MCF 10A (cell line): ENCODE measurements around the gene SNAPIN. TPM values are rescaled to one million over a fixed set of nuclear protein-coding genes. Genes with fewer than 3 reads are reported as not detected.
A peak's percentile ranks its signal among the peaks of the same experiment; 100 is the strongest.

Experiments
- BruUV-seq: library from RNA; stranded (reverse); fragments of 400-500 nt; replicated peaks from 2 replicates; lab custom pipeline; 2021; lab: Mats Ljungman, UMichigan
- CTCF ChIA-PET: fragments of 300-600 bp; sonication (Branson Sonifier 250); formaldehyde crosslinking; extraction: SDS; loops from one replicate; lab custom pipeline; 2021; ENCODE audit warnings: antibody characterized with exemption, inconsistent platforms; lab: Yijun Ruan, JAX
- POLR2A ChIA-PET: fragments of 300-600, 350-650 bp; sonication (Branson Sonifier 250); formaldehyde crosslinking; extraction: SDS; loops from one replicate; lab custom pipeline; 2020; ENCODE audit warnings: antibody characterized with exemption, inconsistent platforms; lab: Yijun Ruan, JAX
- DNase-seq: peaks from one replicate; pipeline ENCODE4 v3.0.0-alpha.2; 2018; ENCODE audit not compliant: unreplicated experiment
- H3K27ac Mint-ChIP-seq: one replicate; pipeline ENCODE4 v1.8.0; 2022; ENCODE audit warnings: mild to moderate bottlenecking, low read depth, mixed read lengths; ENCODE audit not compliant: unreplicated experiment
- H3K27me3 Mint-ChIP-seq: one replicate; pipeline ENCODE4 v1.8.0; 2022; ENCODE audit warnings: mixed read lengths; ENCODE audit not compliant: insufficient read depth, unreplicated experiment
- H3K36me3 Mint-ChIP-seq: one replicate; pipeline ENCODE4 v1.8.0; 2022; ENCODE audit warnings: mild to moderate bottlenecking, moderate library complexity, mixed read lengths; ENCODE audit not compliant: insufficient read depth, unreplicated experiment
- H3K4me1 Mint-ChIP-seq: one replicate; pipeline ENCODE4 v1.8.0; 2022; ENCODE audit warnings: mixed read lengths; ENCODE audit not compliant: insufficient read depth, unreplicated experiment
- H3K4me3 Mint-ChIP-seq: one replicate; pipeline ENCODE4 v1.8.0; 2022; ENCODE audit warnings: mild to moderate bottlenecking, moderate library complexity, mixed read lengths; ENCODE audit not compliant: unreplicated experiment
- H3K9me3 Mint-ChIP-seq: one replicate; pipeline ENCODE4 v1.8.0; 2022; ENCODE audit warnings: mixed read lengths; ENCODE audit not compliant: unreplicated experiment
- intact Hi-C: fragments of 100-400 bp; cut with micrococcal nuclease; formaldehyde crosslinking; loops from 2 replicates; pipeline ENCODE4 v1.14.1; 2022
- total RNA-seq: library from RNA; stranded (reverse); gene quantifications from 2 replicates; pipeline ENCODE4 v1.2.3, GENCODE V29; 2022
- TF ChIP-seq, protein P1 (sequence below): fragments of 200-600 bp; IDR thresholded peaks from one replicate; pipeline ENCODE4 v1.8.0; 2022; ENCODE audit warnings: antibody characterized with exemption, mild to moderate bottlenecking; ENCODE audit not compliant: unreplicated experiment

Gene SNAPIN
- total RNA-seq, 1 experiment from 2014 or later: 63.7 TPM

DNA sequence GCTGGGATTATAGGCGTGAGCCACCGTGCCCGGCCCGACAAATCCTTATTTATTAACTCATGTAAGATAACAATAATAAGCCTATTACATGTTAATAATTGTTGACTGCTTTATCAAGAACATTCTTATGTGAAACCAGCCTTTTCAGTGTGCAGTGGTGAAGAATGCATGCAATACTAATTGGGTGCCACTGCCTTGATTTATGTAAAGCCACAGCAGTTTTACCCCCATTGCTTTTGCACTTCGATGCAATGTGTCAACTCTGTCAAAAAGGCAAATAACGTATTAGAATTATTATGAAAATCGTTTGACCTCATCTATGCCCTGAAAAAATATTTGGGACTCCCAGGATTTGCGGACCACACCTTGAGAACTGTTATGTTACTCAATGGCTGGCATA lies 38.2 kb downstream of the SNAPIN start:
- Mint-ChIP-seq H3K9me3 (no peaks in the 10 kb centered on the region), H3K27me3 (no peaks in the 10 kb centered on the region), H3K4me1 (peaks cover 17% of the 10 kb centered on the region), H3K36me3 (no peaks in the 10 kb centered on the region), H3K4me3 (no peak overlapping the region), H3K27ac (no peak overlapping the region)
- intact Hi-C loops: no loop called here
- ChIA-PET CTCF (interaction anchor here (0.6 to 1.3 kb wide), 3 partner anchors 12 to 187 kb away, joined by 4 to 8 read pairs (median 6); partner anchors contain the start of gene NPR1), POLR2A (interaction anchor here (0.6 to 2.8 kb wide), 5 partner anchors 12 to 1340 kb away, joined by 4 to 11 read pairs (median 5); partner anchors contain the start of gene INTS3)
- TF ChIP-seq, protein P1, sequence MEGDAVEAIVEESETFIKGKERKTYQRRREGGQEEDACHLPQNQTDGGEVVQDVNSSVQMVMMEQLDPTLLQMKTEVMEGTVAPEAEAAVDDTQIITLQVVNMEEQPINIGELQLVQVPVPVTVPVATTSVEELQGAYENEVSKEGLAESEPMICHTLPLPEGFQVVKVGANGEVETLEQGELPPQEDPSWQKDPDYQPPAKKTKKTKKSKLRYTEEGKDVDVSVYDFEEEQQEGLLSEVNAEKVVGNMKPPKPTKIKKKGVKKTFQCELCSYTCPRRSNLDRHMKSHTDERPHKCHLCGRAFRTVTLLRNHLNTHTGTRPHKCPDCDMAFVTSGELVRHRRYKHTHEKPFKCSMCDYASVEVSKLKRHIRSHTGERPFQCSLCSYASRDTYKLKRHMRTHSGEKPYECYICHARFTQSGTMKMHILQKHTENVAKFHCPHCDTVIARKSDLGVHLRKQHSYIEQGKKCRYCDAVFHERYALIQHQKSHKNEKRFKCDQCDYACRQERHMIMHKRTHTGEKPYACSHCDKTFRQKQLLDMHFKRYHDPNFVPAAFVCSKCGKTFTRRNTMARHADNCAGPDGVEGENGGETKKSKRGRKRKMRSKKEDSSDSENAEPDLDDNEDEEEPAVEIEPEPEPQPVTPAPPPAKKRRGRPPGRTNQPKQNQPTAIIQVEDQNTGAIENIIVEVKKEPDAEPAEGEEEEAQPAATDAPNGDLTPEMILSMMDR: no peak
- BruUV-seq: no TSS peak
- no peak for DNase-seq

DNA sequence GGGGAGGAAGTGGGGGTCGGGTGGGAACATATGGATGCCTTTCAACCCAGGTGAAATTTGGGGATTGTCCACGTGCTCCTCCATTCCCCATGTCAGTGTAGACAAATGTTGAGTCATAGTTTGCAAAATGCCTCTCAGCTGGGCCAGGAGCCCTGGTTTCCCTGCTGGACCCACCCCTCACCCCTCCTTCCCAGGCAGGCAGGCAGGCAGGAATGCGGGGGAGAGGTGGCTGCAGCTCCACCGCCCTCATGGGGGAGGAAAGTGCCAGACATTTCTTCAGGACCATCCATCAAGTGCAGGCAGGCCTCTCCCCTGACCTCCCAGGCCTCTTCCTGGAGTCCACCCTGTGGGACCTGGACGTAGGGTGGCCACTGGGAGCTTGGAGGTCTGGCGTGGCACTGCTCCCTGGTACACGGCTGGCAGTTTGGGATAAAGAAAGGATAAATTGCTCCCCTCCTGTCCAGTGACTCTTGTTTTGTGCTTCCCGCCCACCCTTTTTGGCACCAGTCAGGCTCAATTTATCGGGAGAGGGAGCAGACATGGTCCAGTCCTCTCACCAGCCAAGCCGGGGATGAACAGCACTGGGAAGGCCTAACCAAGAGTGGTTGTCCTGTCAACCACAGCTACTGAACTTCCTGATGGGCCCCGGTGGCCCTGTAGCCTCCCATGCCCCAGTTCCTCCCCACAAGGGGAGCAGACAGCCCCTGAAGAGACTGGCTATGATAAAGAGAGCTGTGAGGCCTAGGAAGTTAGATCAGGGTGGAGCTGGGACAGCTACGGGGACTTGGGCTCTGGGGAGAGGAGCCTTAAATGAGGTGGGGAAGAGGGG lies 38.9 kb downstream of the SNAPIN start:
- H3K9me3 Mint-ChIP-seq: no peaks in the 10 kb centered on the region
- no peak overlapping the region for H3K4me3 Mint-ChIP-seq
- BruUV-seq: no TSS peak
- CTCF ChIA-PET: interaction anchor here (0.6 to 1.5 kb wide), 4 partner anchors 12 to 186 kb away, joined by 3 to 8 read pairs (median 5); partner anchors contain the start of gene NPR1
- H3K27me3 Mint-ChIP-seq: no peaks in the 10 kb centered on the region
- POLR2A ChIA-PET: interaction anchor here (0.6 to 2.8 kb wide), 5 partner anchors 11 to 50 kb away, joined by 3 to 11 read pairs (median 5); partner anchors contain the start of gene INTS3
- peak overlapping the region; percentile 29 for H3K27ac Mint-ChIP-seq
- no peaks in the 10 kb centered on the region for H3K36me3 Mint-ChIP-seq
- DNase-seq: peak; percentile 80
- TF ChIP-seq, protein P1: no peak
- intact Hi-C loops: no loop called here
- peaks cover 17% of the 10 kb centered on the region for H3K4me1 Mint-ChIP-seq

DNA sequence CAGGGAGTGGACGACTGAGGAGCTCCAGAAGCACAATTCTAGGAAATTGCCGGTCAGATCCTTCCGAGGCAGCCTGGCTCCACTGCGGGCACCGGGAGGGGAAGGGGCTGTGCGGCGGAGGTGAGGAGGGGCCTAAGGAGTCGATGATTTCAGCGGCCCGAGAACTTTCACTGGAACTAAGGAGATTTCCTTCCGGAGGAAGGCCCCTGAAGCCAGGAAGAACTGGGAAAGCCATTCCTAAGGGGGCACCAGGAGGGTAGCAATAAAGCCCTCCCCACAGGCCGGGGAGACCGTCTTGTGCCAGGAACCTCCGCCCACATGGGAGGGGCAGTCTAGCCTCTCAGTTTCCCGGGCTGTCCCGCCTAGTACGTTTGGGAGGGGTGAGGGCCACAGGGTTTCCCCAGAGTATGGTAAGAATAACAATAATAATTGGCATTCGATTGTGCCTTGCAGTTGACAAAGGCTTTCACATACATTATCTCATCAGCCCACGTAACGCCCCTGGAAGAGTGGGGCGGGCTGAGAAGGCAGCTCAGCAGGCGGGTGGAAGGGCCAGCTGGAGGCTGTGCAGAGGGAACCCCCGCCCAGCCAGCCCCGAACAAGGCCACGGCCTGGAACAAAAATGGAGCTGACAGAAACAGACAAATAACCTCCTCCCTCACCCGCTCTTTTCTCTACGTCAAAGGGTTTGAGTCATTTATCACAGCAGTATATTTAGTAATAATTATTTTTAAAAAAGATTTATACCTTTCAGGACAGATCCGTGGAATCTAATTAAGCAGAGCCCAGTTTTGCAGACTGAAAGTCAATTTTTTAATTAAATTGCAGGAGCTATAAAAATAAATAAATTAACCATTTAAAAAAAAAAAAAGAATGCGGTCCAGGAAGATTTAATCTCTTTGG lies 39.8 kb downstream of the SNAPIN start:
- TF ChIP-seq, protein P1: no peak
- H3K4me3 Mint-ChIP-seq: no peak overlapping the region
- H3K36me3 Mint-ChIP-seq: no peaks in the 10 kb centered on the region
- H3K27ac Mint-ChIP-seq: no peak overlapping the region
- BruUV-seq: no TSS peak
- H3K27me3 Mint-ChIP-seq: no peaks in the 10 kb centered on the region
- peaks cover 17% of the 10 kb centered on the region for H3K4me1 Mint-ChIP-seq
- DNase-seq: no peak
- ChIA-PET POLR2A (interaction anchor here (1.3 to 2.8 kb wide), 4 partner anchors 11 to 30 kb away, joined by 4 to 11 read pairs (median 6); partner anchors contain the start of gene INTS3), CTCF (interaction anchor here (0.6 to 1.5 kb wide), 6 partner anchors 11 to 43 kb away, joined by 3 to 8 read pairs (median 4); partner anchors contain the start of gene NPR1)
- no peaks in the 10 kb centered on the region for H3K9me3 Mint-ChIP-seq
- intact Hi-C loops: no loop called here
